GM19043 (cell line): ENCODE data around the gene PTPN6.

Source experiments
- ATAC-seq: cut with Tn5 transposase; IDR thresholded peaks from one replicate; pipeline ENCODE4 v1.9.1; 2021; ENCODE audit warnings: low read depth; ENCODE audit not compliant: unreplicated experiment

PTPN6 gene

GRCh38 chr12:6998715-6999451 is 47.7 kb downstream of the PTPN6 start:
- no peak for ATAC-seq

GRCh38 chr12:7001921-7002591 is 50.9 kb downstream of the PTPN6 start:
- ATAC-seq: no peak

- no peak for ATAC-seq
Measured at GRCh38 chr12:7004287-7004803, 53.2 kb downstream of the PTPN6 start.

GRCh38 chr12:7004840-7005239 is 53.7 kb downstream of the PTPN6 start:
- ATAC-seq: no peak

GRCh38 chr12:7005311-7005710 is 54.2 kb downstream of the PTPN6 start:
- no peak for ATAC-seq

- ATAC-seq: no peak
Measured at GRCh38 chr12:7006639-7007038, 55.5 kb downstream of the PTPN6 start.

GRCh38 chr12:7008864-7009263 is 57.7 kb downstream of the PTPN6 start:
- ATAC-seq: no peak

GRCh38 chr12:7009512-7009911 is 58.4 kb downstream of the PTPN6 start:
- ATAC-seq: no peak
